NCI-H524 (cell line): Measurements from ENCODE around the gene GMPR.

Source experiments
- DNase-seq, 2 experiments: peaks; one replicate each; lab custom pipeline; 2025; lab: John Stamatoyannopoulos, UW

GMPR gene

DNA sequence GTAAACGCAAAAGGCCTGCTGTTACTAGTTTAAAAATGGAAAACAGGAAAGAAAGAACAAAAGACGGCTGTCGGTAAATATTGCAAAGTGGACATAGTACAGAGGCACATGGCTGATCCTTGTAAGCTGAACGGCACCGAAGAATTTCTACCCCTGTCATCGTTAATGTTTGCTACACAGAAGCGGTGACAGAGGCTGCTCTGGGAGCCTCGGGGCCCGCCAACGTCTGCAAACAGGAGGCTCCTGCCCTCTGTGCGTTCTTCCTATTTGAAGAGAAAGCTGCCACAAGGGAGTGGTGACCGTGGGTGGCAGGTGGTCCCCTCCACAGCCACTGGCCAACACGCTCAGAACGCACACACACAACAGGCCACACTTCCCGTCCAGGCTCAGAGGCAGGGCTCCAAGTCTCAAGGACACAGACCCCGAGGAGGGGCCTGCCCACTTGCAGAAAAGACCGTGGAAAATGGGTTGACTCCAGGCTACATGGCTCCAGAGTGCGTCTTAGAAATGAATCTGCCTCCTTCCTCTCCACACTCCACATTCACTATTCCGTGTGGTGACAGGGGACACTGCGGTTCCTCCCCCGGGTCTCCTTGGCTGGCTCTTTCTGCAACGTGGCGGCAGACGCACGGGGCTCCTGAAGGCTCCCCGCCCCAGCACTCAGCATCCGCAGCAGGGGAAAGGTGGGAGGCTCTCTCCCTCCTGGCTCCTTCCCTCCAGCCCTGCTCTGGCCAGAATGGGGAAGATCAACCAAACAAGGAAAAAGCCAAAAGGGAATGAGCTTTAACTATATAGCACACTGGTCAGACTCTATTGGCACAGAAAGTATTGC is 64.5 kb downstream of the GMPR start:
- DNase-seq = no peak

DNA sequence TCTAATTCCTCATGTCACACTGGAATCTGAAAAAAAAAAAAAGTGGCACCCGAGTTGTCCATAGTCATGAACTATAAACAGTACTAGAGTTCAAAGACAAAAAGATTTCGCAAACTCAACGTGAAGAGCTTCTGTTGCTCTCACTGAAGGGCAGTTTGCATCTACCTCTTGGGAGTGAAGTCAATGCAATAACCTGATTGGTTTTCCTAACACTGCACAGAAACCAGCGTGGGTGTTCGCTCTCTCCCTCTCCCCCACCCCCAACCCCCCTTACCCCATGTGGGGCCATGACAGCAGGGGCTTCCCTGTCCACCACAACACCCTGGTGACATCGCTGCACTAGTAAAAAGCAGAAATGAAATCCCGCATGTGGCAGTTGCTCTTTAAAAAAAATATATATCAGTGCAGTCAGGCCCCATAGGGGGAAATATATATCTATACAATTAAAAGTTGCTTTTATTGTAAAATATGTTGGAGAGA is 66.9 kb downstream of the GMPR start:
- no peak for DNase-seq

DNA sequence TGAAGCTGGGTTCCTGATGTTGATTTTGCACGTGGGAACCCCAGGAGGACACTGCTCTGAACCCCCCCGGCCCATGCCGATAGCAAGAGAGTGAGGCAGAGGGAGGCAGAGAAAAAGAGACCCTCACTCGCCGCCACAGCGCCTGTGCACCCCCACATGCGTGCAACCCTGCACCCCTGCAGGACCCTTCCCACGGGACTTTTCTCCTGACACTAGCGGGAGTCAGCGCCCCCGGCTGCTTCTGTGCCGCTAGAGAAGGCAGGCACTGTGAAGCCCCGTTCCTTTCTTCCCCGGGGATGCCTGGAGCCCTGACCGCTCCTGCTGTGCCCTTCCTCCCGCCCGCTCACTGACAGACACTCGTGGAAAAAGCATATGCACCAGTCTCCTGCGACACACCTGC is 67.4 kb downstream of the GMPR start:
- no peak for DNase-seq

DNA sequence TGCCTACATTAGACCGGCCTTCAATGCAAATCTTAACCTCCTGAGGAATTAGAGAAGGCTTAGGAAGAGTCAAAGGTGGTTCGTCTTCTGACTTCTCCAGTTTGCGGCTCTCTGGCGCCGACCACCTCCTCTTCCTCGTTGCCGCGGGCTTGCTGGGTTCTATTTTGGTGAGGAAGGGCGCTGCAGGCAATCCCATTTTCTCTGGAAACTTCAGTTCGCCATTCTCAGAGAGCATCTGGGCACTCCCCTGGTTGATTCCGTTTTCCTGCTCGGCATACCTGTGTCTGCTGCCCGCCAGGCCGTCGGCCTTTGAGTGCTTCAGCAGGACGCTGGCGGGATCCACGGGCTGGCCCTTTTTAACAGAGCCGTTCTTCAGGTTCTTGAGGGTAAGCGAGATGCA is 67.9 kb downstream of the GMPR start:
- no peak for DNase-seq

DNA sequence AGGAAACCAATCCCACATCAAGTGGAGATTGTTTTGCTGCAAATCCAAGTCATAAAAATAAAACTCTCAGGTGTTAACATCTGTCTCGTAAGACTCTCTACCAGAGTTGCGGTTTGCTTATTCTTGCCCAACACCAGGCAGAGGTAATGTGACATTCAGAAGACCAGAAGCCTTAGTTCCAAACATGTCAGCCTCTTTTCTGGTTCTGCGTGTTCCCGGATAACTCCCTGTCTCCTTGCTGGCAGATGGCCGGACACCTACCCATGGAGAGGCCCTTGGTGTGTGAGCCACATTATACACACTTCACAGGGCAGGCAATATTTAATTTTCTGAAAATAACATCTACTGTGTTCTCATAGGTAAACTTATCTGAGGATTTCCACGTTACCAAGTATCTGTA is 73.4 kb downstream of the GMPR start:
- peak; percentile 71 to 92 for DNase-seq

DNA sequence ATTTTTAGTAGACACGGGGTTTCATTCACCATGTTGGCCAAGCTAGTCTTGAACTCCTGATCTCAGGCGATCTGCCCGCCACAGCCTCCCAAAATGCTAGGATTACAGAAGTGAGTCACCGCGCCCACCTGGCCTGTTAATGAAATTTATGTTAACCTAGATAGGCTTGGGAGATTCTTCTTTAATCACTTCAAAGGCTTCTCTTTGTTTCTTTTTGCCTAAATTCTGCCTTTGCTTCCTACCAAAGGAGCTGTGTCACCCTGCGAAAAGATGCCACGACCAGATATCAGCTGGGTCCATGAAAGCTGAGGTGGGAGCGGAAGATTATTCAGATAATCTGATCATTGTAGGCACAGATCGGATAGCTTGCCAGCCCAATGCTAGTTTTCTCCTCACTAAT is 75.3 kb downstream of the GMPR start:
- no peak for DNase-seq

DNA sequence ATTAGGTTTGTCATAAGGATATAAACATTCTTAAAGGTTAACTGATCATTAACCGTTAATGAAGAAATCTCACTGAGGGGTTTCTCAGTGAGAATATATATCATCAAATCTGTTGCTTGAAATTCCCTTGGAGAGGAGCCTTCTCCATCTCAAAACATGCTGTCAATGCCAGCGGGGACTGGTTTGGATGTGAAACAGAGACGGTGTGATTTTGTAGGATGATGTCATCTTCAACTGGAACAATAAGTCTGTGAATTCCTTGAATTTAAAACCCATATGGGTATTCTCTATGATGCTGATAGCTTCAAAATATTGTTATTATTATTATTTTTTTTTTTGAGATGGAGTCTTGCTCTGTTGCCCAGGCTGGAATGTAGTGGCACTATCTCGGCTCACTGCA is 75.9 kb downstream of the GMPR start:
- no peak for DNase-seq

DNA sequence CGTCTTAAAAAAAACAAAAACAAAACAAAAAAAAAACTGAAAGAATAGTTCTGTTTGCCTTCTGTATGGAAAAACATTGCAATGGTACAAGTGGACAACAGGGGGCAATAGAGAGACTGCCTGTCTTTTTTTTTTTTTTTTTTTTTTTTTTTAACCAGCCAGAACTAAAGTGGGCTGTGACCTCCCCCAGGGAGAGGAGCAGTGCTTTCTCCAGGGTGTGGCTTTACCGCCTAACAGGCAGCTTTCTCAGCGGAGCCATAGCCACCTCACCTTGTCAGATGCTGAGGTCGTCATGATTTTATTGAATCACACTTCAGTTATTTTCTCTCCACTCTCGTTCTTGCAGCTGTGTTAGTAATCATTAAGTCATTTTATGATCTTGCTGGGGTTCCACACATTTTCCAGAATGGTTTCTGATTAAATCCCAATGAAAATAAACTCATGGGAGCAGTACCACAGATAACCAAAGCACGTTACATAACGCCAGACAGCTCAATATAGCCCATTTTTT is 78.4 kb downstream of the GMPR start:
- DNase-seq = peak; percentile 5 to 49

DNA sequence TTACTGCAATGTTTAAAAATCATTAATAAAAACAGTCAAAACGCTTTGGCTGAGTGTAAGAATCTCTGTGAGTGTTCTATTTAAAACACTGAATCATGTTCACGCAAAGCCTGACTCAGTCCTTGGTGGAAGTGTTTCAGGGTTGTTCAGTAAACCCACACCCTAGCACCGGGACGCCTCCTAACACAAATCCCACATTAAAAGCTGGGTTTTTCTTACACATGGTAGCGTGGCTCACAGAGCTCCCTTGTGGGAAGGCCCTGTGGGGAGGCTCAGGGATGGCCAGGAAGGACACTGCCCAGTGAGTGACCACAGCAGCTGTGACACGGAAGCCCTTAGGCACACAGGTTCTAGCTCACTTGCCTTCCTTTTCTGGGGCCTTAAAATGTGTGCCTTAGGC is 80.2 kb downstream of the GMPR start:
- DNase-seq = no peak

DNA sequence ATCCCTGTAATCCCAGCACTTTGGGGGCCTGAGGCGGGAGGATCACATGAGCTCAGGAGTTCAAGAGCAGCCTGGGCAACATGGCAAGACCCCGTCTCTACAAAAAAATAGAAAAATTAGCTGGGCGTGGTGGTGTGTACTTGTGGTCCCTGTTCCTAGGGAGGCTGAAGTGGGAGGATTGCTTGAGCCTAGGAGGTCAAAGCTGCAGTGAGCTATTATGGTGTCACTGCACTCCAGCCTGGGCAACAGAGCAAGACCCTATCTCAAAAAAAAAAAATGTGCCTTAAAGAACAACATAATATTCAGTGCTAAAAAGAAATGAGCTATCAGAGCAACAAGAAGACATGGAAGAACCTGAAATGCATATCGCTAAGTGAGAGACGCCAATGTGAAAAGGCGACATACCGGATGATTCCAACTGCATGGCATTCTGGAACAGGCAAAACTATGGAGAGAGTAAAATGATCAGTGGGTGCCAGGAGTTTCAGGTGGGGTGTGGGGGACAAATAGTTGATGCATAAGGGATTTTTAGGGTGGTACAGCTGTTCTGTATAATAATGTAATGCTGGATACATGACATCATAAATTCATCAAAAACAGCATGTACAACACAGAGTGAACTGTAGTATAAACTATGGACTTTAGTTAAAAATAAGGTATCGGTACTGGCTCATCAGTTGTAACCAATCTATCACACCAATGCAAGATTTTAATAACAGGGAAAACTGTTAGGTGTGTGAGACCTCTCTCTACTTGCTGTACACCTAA is 80.8 kb downstream of the GMPR start:
- no peak for DNase-seq

DNA sequence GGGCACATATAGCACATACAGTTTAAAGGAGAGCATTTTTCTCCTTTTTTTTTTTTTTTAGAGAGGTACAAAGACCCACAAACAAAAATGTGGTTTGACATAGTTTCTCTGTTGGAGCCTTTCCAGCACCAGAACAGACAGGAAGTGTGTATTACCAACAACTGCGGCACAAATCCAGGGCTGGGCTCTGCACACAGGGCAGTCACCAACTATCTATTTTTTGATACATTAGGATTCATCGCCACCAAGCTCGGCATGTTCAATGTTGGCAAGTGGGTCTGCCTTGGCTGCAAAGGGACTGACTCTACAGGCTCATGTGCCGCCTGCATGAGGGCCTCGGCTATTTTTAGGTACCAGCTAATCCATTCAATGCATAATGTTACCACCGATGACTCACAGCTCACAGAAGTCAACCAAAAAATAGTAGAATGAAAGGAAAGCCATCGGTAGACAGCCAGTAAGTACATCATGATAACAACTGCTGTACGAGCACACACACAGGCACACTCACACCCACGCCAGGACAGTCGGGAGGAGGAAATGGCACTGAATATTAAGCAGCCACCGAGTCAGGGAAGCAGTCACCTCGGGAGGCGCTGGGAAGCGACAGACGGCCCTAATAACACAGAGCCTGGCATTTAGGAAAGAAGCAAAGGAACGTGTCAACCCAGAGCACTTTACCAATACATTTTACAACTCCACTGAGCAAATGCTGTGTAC is 81.6 kb downstream of the GMPR start:
- peak; percentile 67 to 69 for DNase-seq

DNA sequence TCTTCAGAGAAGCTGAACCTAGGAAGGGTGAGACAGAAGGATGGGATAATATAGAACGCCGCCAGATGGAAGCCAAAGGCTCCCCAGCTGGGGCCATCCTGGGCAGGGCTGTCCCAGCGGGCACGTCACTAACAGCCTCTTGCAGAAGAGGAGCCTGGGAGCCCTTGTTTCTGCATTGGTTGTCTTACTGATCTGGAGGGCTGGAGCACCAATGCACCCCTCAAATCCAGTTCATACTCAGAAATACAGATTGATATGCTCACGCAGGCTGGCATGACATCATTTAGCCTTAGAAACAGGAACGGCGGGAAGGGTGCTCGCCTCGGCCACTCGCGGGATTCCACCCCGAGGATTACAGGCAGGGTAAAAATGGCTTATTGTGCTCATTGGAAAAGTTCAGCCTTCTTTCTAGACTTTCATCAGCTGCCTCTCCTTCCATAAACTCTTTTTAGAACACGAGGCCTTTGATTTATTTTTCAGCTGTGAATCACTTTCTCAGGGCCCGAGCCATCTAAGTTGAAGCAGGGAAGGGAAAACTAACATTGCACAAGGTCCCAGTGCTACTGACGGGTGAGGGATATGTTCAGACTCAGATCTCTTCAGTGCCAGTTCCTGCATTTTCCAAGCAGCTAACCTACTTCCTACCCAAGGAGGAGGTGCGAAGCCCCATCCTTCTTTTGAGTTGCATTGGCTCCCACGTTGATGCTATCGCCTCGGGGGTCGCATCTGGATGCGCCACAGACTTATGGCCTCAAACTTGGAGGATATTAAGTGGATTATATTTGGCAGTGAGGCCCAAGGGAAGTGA is 82.3 kb downstream of the GMPR start:
- DNase-seq = peak; percentile 74 to 88

DNA sequence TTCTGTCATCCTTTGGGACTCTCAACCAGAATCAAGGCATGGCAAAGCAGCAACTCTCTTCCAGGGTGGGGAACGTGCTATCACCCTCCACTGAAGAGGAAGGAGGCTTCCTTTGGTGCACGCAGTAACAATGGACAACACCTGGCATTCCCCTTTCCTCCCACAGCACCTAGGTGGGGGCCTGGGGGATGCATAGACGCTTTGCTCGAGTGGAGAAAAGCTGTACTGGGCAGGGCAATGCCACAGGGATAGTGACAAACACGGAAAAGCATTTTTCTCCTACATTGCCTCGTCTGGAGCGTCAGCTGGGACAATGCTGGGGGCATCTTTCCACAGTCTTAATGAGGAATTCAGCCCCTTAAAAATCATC is 82.9 kb downstream of the GMPR start:
- DNase-seq = no peak

DNA sequence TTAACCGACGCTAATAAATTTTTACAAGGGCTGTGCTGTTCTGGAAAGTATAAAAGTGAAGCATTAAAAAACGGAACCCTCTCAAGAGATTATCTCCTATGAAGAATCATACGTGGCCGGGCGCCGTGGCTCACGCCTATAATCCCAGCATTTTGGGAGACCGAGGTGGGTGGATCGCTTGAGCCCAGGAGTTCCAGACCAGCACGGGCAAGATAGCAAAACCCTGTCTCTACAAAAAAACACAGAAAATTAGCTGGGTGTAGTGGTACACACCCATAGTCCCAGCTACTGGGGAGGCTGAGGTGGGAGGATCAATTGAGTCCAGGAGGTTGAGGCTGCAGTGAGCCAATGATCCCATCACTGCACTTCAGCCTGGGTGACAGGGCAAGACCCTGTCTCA is 83.4 kb downstream of the GMPR start:
- DNase-seq = no peak

DNA sequence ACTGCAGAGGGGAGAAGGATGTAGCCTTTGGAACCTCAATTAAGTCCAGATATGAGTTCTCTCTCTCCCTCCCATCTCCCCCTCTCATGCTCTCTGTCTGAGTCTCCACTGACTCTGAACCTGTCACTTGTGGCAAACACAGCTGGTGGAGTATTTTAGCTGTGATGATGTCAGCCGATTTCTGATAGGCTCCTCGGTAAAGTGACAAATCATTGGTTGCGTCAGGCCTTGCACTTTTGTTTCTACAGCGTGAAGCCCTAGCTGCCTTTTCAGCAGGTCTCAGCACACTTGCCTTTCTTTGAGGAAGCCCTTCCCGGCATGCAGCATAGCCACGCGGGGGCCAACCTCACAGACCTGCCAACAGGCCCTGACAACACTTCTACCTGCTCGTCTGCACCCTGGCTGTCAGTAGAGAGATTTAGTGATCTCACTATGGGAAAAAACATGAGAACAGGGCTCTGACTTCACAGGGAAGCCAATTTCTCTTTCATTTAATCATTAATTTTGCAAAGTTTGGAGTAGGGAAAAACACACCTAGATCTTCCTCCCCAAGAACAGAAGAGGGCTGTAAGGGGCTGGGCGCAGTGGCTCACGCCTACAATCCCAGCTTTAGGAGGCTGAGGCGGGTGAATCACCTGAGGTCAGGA is 84.4 kb downstream of the GMPR start:
- DNase-seq = peak; percentile 74 to 93

DNA sequence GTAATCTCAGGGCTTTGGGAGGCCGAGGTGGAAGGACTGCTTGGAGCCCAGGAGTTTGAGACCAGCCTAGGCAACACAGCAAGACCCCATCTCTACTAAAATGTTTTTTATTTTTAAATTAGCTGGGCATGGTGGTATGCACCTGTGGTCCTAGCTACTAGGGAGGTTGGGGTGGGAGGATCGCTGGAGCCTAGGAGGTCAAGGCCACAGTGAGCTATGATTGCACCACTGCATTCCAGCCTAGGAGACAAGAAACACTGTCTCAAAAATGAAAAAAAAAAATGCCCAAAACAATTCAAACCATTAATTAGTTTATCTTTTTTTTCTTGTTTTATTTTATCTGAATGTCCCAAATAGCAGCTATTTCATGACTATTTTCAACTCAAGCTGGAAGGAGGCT is 85.8 kb downstream of the GMPR start:
- no peak for DNase-seq

DNA sequence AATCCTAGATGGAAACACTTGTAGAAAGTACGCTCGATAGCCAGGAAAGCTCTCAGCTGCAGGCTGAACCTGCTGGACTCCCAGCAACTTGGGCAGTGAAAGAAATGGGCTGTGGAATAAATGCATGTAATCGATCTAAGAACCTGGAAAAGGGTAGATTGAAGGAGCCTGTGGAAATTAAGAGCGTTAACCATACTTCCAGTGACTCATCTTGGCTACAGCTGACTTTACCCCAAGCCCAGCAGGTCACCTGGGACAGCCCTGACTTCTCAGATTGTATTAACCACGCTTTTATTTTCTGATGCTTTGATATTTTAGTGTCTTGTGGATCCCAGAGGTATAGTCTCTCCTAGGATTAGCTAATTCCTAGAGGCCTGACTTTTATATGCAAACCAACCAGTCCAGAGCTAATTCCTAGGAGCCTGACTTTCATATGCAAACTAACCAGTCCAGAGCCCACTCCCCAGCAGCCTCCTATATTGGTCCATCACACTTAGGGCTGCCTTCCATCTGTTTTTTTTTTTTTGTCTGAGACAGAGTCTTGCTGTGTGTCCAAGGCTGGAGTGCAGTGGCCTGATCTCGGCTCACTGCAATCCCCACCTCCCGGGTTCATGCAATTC is 86.3 kb downstream of the GMPR start:
- no peak for DNase-seq

DNA sequence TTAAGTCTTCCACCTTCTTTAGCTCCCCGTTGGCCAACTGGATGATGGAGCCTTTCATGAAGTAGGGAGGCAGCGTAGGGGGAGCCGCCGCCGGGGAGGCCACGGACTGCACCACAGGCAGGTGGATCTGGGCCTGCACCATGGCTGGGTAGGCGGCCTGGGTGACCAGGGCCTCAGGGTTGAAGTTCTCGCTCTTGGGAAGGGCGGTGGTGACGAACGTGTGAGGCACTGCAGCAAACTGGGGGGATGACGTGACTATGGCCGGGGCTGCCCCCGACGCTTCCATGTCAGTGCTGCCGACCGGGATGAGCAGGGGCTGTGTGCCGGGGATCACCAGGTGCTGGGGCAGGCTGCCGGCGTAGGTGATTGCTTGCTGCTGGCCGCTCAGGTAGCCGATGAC is 88.1 kb downstream of the GMPR start:
- no peak for DNase-seq

DNA sequence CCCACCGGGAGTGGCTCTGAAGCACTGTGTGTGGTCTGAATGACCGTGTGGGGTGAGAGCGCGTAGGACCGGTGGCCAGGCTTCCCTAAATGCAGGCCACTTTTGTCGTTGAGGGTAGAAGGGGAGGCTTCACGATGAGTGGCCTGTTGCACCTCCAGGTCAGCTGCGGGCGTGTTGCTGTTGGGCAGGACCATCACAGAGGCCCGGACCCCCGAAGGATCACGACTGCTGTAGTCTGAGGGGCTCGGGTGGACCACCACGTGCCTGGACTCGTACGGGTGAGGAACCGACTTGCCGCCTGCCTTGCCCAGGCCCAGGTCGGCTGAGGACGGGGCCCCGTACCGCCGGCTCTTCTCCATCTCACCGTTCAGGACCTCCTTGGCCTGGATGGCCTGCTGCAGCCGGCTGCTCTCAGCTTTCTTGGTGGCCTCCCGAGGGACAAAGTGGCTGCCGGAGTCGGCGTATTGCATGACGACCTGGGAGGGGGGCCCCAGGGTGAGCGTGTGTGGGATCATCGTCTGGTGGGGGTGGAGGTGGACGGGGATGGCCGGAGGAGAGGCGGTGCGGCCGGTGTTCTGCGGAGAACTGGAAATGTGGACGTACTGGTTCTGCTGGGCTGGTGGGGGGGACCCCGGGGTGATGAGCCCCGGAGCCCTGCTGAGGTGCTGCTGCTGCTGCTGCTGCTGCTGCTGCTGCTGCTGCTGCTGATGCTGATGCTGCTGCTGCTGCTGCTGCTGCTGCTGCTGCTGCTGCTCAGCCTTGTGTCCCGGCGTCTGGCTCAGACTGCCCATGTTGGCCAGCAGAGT is 88.8 kb downstream of the GMPR start:
- no peak for DNase-seq

DNA sequence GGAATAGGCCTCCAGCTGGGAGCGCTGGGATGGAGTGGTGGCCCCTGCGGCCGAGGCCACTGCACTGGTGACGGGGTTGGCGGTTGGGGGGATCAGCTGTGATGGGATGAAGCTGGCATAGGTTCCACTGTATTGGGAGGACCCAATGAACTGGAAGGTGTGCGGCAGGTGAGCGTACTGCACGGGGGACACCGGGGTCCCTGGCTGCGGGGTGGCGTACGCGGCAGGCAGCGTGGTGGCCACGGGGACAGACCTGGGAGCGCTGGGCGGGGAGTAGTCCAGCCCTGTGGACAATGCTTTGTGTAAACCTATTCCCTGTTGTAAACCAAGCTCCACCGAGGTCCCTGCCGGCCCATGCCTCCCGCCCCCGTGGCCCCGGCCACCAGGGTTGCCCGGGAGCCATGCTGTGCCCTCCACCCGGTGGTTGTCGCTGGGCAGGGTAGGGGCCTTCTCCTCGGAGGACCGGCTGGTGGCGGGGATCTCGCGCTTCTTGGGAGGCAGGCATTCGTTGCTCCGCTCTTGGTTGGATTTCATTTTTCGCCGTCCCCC is 89.5 kb downstream of the GMPR start:
- DNase-seq = no peak
